ENCODE results near the gene TPRX1.
"Not testable (repeated sequence)": the region's sequence is repeated elsewhere in the genome, so short reads cannot be mapped to it uniquely, and the experiment has no call there.

The TPRX1 gene

DNA sequence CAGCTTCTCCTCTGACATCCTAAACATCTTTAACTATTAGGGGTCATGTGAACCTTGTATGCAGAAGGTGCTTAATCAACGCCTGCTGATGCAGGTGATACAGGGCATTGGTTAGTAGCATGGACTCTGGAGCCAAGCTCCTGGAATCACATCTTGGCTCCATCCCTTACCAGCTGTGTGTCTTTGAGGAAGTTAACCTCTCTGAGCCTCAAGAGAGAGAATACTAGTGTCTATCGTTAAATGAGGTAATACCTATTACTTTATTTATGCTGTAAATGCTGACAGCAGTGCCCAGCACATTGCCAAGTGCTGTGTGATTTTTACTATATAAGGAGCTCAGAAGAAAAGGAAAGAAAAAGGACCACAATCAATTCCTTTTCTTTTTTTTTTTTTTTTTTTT is 37.0 kb downstream of the TPRX1 start:
- H3K4me1 ChIP-seq (ENCODE audit: control insufficient read depth, insufficient read depth, low read length): no peaks in the 10 kb centered on the region; the same call in 1 of the 2 replicates
- H3K9ac ChIP-seq (ENCODE audit: low read depth, low read length): no peak overlapping the region
- no peaks in the 10 kb centered on the region for H3K27me3 ChIP-seq (ENCODE audit: control insufficient read depth, insufficient read depth, low read length)
- H3K4me3 ChIP-seq (ENCODE audit: low read depth, low read length): no peak overlapping the region
- H3K36me3 ChIP-seq (ENCODE audit: control insufficient read depth, insufficient read depth, low read length): no peaks in the 10 kb centered on the region
- H3K27ac ChIP-seq (ENCODE audit: low read depth, low read length): no peak overlapping the region
- H3K9me3 ChIP-seq (ENCODE audit: control insufficient read depth, insufficient read depth, low read length): no peaks in the 10 kb centered on the region

DNA sequence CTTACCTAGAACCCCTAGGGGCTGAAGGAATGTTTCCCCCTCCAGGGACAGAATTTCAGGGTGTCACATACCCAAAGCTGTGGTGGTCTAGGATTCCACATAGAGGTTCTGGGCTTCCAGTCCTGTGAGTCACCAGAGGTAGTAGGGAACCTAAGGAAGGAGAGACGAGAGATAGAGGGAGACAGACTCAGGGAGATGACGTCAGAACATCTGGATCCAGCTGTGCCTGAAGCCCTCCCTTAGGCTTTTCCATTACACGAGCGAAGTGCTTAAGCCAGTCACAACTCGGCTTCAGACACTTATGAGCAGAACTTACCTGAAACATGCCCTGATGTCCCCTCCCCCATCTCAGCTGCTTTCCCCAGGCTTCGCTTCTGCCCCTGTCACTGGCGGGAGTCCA is 37.7 kb downstream of the TPRX1 start:
- Histone ChIP-seq H3K4me1 (ENCODE audit: control insufficient read depth, insufficient read depth, low read length) (no peaks in the 10 kb centered on the region; the same call in 1 of the 2 replicates), H3K27ac (ENCODE audit: low read depth, low read length) (no peak overlapping the region), H3K4me3 (ENCODE audit: low read depth, low read length) (no peak overlapping the region), H3K27me3 (ENCODE audit: control insufficient read depth, insufficient read depth, low read length) (no peaks in the 10 kb centered on the region), H3K9ac (ENCODE audit: low read depth, low read length) (no peak overlapping the region), H3K36me3 (ENCODE audit: control insufficient read depth, insufficient read depth, low read length) (no peaks in the 10 kb centered on the region), H3K9me3 (ENCODE audit: control insufficient read depth, insufficient read depth, low read length) (no peaks in the 10 kb centered on the region)

DNA sequence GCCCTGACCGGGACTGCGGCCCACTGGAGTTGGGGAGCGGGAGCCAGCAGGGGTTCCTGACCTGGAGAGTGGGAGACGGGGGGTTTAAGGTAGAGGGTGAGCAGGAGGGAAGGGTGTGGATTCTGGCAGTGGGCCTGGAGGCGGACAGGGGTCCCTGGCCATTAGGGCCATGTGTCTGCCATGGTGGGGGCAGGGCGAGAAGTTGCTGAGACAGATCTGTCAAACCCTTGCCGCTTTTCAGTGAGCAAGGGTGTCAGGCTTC is 38.1 kb downstream of the TPRX1 start:
- Histone ChIP-seq H3K27ac (ENCODE audit: low read depth, low read length) (no peak overlapping the region), H3K4me1 (ENCODE audit: control insufficient read depth, insufficient read depth, low read length) (no peaks in the 10 kb centered on the region; the same call in 1 of the 2 replicates), H3K9ac (ENCODE audit: low read depth, low read length) (no peak overlapping the region), H3K27me3 (ENCODE audit: control insufficient read depth, insufficient read depth, low read length) (no peaks in the 10 kb centered on the region), H3K9me3 (ENCODE audit: control insufficient read depth, insufficient read depth, low read length) (no peaks in the 10 kb centered on the region), H3K36me3 (ENCODE audit: control insufficient read depth, insufficient read depth, low read length) (no peaks in the 10 kb centered on the region), H3K4me3 (ENCODE audit: low read depth, low read length) (no peak overlapping the region)

DNA sequence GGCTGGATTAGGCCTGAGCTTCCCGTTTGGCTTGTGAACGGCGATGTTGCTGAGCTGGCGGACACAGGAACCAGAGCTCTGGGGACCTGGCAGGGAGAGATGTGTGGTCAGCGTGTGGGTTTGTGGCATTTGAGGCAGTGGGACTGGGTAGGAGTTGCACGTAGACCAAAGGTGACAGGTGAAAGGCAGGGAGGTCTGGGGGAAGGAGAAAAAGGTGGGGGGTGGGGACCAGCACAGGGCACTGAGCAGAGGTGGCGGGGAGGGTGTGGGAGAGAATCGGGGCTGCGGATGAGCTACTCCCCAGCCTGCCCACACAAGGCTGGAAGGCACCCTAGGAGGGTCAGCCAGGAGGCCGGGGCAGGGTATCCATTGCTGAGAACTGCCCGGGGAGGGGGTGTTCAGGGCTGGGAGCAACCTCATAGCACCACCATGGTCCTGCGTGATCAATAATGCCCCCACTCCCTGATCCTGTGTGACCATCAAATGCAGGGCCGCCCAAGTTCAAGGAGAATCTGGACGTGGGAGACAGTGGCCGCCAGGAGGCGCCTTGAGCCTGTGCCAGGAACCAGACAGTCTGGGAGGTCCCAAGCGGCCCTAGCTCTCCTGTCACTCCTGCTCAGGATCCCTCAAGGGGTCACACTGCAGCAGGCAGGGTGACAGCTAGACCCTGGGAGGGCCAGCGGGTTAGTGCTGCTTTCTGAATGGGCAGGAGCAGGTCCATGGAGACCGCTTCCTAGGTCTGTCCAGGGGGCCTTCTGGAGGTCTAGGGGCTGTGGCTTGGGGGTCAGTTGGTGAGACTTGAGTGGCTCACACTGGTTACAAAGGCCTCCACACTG is 38.6 kb downstream of the TPRX1 start:
- H3K27ac ChIP-seq (ENCODE audit: low read depth, low read length): no peak overlapping the region

DNA sequence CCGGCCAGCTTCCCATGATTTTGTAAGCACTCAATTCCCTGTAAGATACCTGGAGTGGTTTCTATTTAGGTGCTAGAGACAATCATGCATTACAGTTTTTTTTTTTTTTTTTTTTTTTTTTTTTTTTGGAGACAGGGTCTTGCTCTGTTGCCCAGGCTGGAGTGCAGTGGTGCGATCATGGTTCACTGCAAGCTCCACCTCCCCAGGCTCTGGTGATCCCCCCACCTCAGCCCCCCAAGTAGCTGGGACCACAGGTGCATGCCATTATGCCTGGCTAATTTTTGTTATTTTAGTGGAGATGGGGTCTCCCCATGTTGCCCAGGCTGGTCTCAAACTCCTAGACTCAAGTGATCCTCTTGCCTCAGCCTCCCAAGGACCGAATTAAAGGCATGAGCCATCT is 39.6 kb downstream of the TPRX1 start:
- not testable (repeated sequence) for H3K4me3 ChIP-seq (ENCODE audit: low read depth, low read length); H3K27me3 ChIP-seq (ENCODE audit: control insufficient read depth, insufficient read depth, low read length); H3K27ac ChIP-seq (ENCODE audit: low read depth, low read length); H3K9ac ChIP-seq (ENCODE audit: low read depth, low read length); H3K4me1 ChIP-seq (ENCODE audit: control insufficient read depth, insufficient read depth, low read length); H3K9me3 ChIP-seq (ENCODE audit: control insufficient read depth, insufficient read depth, low read length); H3K36me3 ChIP-seq (ENCODE audit: control insufficient read depth, insufficient read depth, low read length)

More for the DNA sequence above, 38.6 kb downstream of the TPRX1 start:
- Histone ChIP-seq H3K36me3 (ENCODE audit: control insufficient read depth, insufficient read depth, low read length) (no peaks in the 10 kb centered on the region), H3K9me3 (ENCODE audit: control insufficient read depth, insufficient read depth, low read length) (no peaks in the 10 kb centered on the region), H3K9ac (ENCODE audit: low read depth, low read length) (no peak overlapping the region), H3K27me3 (ENCODE audit: control insufficient read depth, insufficient read depth, low read length) (no peaks in the 10 kb centered on the region), H3K4me1 (ENCODE audit: control insufficient read depth, insufficient read depth, low read length) (no peaks in the 10 kb centered on the region; the same call in 1 of the 2 replicates), H3K4me3 (ENCODE audit: low read depth, low read length) (no peak overlapping the region)

DNA sequence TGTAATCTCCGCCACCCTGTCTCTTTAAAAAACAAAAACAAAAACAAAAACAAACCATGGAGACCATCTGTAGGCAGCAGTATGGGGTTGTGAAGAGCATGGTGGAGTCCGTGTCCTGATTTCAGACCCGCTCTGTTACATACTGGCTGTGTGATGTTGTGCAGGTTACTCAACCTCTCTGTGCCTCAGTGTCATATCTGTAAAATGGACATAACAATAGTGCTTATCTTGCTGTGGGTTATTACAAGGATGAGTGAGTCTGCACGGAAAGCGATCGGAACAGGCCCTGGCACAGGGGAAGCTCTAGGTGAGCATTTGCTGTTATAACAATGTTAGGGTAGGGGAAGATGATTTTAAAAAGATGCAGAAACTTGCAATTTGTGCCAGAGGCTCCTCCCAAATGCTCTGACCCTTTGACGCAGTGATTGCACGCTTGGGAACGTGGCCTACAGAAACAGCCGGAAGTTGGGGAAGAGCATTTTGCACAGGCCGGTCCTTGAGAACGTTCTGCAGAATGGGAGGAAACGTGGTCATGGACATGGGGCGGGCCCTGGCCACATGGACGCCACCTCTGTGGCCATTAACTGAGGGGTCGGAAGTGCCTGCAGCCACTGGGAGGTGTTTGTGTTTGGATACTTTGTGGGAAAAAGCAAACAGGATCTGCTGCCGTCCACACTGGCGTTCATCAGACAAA is 41.6 kb downstream of the TPRX1 start:
- peaks cover 15% of the 10 kb centered on the region for H3K36me3 ChIP-seq (ENCODE audit: control insufficient read depth, insufficient read depth, low read length)
- no peak overlapping the region for H3K27ac ChIP-seq (ENCODE audit: low read depth, low read length)
- H3K4me1 ChIP-seq (ENCODE audit: control insufficient read depth, insufficient read depth, low read length): no peaks in the 10 kb centered on the region
- H3K9ac ChIP-seq (ENCODE audit: low read depth, low read length): no peak overlapping the region
- no peaks in the 10 kb centered on the region for H3K27me3 ChIP-seq (ENCODE audit: control insufficient read depth, insufficient read depth, low read length)
- no peaks in the 10 kb centered on the region for H3K9me3 ChIP-seq (ENCODE audit: control insufficient read depth, insufficient read depth, low read length)
- H3K4me3 ChIP-seq (ENCODE audit: low read depth, low read length): no peak overlapping the region

DNA sequence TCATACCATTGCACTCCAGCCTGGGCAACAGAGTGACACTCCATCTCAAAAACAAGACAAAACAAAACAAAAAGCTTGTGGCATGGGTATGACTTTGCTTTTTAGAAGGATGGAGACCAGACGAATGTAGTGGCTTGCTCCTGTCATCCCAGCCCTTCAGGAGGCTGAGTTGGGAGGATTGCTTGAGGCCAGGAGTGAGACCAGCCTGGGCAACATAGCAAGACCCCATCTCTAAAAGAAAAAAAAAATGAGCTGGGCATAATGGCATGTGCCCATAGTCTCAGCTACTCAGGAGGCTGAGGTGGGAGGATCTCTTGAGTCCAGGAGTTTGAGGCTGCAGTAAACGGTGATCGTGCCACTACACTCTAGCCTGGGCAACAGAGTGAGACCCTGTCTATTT is 42.2 kb downstream of the TPRX1 start:
- Histone ChIP-seq H3K27ac (ENCODE audit: low read depth, low read length) (no peak overlapping the region), H3K27me3 (ENCODE audit: control insufficient read depth, insufficient read depth, low read length) (no peaks in the 10 kb centered on the region), H3K4me3 (ENCODE audit: low read depth, low read length) (no peak overlapping the region), H3K36me3 (ENCODE audit: control insufficient read depth, insufficient read depth, low read length) (peaks cover 21% of the 10 kb centered on the region), H3K9ac (ENCODE audit: low read depth, low read length) (no peak overlapping the region), H3K9me3 (ENCODE audit: control insufficient read depth, insufficient read depth, low read length) (no peaks in the 10 kb centered on the region), H3K4me1 (ENCODE audit: control insufficient read depth, insufficient read depth, low read length) (no peaks in the 10 kb centered on the region)

DNA sequence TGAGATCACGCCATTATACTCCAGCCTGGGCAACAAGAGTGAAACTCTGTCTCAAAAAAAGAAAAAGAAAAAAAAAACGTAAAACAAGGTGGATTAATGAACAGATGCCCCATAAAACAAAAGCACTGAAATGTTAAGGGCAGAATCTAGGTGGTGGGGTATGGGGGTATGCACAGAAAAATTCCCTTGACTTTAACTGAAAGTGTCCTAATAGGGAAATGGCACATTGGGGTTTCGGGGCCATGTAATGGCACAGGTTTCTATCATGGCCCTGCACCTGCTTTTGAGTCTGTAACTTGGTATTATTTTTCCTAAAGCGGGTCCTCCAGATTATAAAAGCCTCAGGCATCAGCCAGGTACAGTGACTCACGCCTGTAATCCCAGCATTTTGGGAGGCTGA is 42.8 kb downstream of the TPRX1 start:
- Histone ChIP-seq H3K27me3 (ENCODE audit: control insufficient read depth, insufficient read depth, low read length) (no peaks in the 10 kb centered on the region), H3K27ac (ENCODE audit: low read depth, low read length) (no peak overlapping the region), H3K4me3 (ENCODE audit: low read depth, low read length) (no peak overlapping the region)

DNA sequence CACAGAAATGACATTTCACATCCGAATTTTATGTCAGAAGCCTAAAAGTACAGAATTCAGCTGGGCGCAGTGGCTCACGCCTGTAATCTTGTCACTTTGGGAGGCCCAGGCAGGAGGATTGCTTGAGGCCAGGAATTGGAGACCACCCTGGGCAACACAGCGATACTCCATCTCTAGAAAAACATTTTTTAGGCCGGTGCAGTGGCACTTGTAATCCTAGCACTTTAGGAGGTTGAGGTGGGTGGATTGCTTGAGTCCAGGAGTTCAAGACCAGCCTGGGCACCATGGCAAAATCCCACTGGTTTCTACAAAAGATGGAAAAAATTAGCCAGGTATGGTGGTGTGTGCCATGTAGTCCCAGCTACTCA is 43.7 kb downstream of the TPRX1 start:
- no peaks in the 10 kb centered on the region for H3K9me3 ChIP-seq (ENCODE audit: control insufficient read depth, insufficient read depth, low read length)
- H3K4me3 ChIP-seq (ENCODE audit: low read depth, low read length): no peak overlapping the region
- no peaks in the 10 kb centered on the region for H3K27me3 ChIP-seq (ENCODE audit: control insufficient read depth, insufficient read depth, low read length)
- peaks cover 37% of the 10 kb centered on the region for H3K36me3 ChIP-seq (ENCODE audit: control insufficient read depth, insufficient read depth, low read length)
- H3K9ac ChIP-seq (ENCODE audit: low read depth, low read length): no peak overlapping the region
- no peak overlapping the region for H3K27ac ChIP-seq (ENCODE audit: low read depth, low read length)
- no peaks in the 10 kb centered on the region for H3K4me1 ChIP-seq (ENCODE audit: control insufficient read depth, insufficient read depth, low read length)

More for the DNA sequence above, 42.8 kb downstream of the TPRX1 start:
- Histone ChIP-seq H3K4me1 (ENCODE audit: control insufficient read depth, insufficient read depth, low read length) (no peaks in the 10 kb centered on the region), H3K36me3 (ENCODE audit: control insufficient read depth, insufficient read depth, low read length) (peaks cover 27% of the 10 kb centered on the region), H3K9me3 (ENCODE audit: control insufficient read depth, insufficient read depth, low read length) (no peaks in the 10 kb centered on the region), H3K9ac (ENCODE audit: low read depth, low read length) (no peak overlapping the region)

DNA sequence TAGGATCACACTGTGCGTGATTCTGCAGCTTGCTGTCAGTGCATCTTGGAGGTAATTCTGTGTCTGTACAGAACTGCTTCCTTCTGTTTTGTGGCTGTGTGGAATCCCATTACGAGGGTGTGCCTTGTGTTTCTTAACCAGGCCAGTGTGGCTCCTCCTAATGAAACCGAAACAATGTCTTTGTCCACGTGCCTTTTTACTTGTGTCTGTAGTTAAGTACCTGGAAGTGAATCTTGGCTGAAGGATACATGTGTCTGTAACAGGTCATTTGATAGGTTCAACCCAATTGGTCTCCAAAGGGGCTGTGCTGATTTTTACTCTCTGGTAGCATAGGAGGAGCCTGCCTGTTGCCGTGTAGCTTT is 45.9 kb downstream of the TPRX1 start:
- H3K4me1 ChIP-seq (ENCODE audit: control insufficient read depth, insufficient read depth, low read length): no peaks in the 10 kb centered on the region

DNA sequence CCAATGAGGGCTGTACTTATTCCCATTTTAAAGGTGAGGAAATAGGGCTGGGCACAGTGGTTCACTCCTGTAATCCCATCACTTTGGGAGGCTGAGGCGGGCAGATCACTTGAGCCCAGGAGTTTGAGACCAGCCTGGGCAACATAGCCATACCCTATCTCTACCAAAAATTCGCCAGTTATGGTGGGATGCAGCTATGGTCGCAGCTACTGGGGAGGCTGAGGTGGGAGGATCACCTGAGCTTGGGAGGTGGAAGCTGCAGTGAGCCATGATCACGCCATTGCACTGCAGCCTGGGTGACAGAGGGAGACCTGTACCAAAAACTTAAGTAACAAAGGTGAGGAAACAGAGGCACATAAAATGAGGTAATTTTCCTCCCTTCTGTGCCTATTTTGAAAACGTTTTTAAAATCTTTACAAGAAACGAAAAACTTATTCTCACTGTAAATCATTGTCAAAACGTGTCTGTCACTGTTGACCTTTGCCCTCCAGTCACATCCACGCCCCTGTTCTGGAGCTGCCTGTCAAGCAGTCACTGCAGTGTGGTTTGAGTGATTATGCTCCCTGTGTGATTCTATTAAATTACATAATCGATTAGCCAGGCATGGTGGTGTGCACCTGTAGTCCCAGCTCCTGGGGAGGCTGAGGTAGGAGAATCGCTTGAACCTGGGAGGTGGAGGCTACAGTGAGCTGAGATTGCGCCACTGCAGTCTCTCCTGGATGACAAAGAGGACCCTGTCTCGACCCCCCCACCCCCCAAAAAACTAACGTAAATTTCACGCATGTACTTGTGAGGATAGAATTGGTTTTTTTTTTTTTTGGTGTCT is 46.5 kb downstream of the TPRX1 start:
- Histone ChIP-seq H3K9me3 (ENCODE audit: control insufficient read depth, insufficient read depth, low read length) (no peaks in the 10 kb centered on the region), H3K9ac (ENCODE audit: low read depth, low read length) (no peak overlapping the region), H3K36me3 (ENCODE audit: control insufficient read depth, insufficient read depth, low read length) (peaks cover 62% of the 10 kb centered on the region), H3K27ac (ENCODE audit: low read depth, low read length) (no peak overlapping the region), H3K27me3 (ENCODE audit: control insufficient read depth, insufficient read depth, low read length) (no peaks in the 10 kb centered on the region), H3K4me3 (ENCODE audit: low read depth, low read length) (no peak overlapping the region), H3K4me1 (ENCODE audit: control insufficient read depth, insufficient read depth, low read length) (no peaks in the 10 kb centered on the region)

More for the DNA sequence above, 45.9 kb downstream of the TPRX1 start:
- no peak overlapping the region for H3K4me3 ChIP-seq (ENCODE audit: low read depth, low read length)
- H3K36me3 ChIP-seq (ENCODE audit: control insufficient read depth, insufficient read depth, low read length): peaks cover 56% of the 10 kb centered on the region
- no peaks in the 10 kb centered on the region for H3K27me3 ChIP-seq (ENCODE audit: control insufficient read depth, insufficient read depth, low read length)
- H3K9ac ChIP-seq (ENCODE audit: low read depth, low read length): no peak overlapping the region
- no peak overlapping the region for H3K27ac ChIP-seq (ENCODE audit: low read depth, low read length)
- no peaks in the 10 kb centered on the region for H3K9me3 ChIP-seq (ENCODE audit: control insufficient read depth, insufficient read depth, low read length)
